HL-60 (cell line): Measurements from ENCODE around the gene CEND1.

Experiments used
- GABPA ChIP-seq: IDR thresholded peaks from 2 replicates; pipeline ENCODE4 v1.6.1; 2012; ENCODE audit warnings: low read depth
- POLR2AphosphoS5 ChIP-seq: IDR thresholded peaks from 2 replicates; pipeline ENCODE4 v1.6.1; 2012; ENCODE audit warnings: low read depth
- SPI1 ChIP-seq: IDR thresholded peaks from 2 replicates; pipeline ENCODE4 v1.6.1; 2012; ENCODE audit warnings: low read depth, mild to moderate bottlenecking, borderline replicate concordance
- TF ChIP-seq, protein P1 (sequence below): IDR thresholded peaks from one replicate; pipeline ENCODE4 v1.5.1; 2011; ENCODE audit warnings: low read length, control low read depth, inconsistent platforms; ENCODE audit not compliant: insufficient read depth
- TF ChIP-seq, protein P2 (sequence below): IDR thresholded peaks from 2 replicates; pipeline ENCODE4 v1.6.1; 2012; ENCODE audit warnings: low read depth; ENCODE audit not compliant: insufficient replicate concordance

DNA sequence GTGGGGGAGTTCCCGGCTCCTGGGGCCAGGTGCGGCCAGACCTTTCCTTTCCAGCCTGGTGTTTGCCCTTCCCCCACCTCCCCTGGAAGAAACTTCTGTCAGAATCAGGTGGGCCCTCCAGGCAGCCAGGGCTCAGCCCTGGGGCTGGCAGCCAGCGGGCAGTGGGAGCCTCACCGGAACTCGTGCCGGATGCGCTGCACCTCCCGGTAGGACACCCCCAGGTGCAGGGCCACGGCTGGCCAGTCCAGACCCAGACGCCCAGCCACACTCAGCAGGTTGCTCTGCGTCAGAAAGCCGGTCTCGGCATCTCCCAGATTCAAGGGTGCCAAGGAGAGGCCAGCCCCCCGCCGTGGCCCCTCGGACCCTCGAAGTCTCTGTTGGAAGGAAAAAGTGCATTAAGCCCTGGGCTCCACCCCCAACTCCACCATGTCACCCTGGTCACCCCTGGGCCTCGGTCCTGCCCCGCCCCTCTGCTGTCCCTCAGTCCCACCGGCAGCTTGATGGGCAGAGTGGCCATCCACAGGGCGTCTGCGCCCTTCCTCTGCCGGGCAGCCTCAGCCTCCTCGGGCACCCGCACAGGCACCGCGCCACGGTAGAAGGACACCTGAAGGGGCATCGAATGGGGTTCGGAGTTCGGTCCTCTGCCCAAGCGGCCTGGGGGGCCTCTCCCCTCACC lies 9.9 kb upstream of the CEND1 start:
- TF ChIP-seq, protein P1, sequence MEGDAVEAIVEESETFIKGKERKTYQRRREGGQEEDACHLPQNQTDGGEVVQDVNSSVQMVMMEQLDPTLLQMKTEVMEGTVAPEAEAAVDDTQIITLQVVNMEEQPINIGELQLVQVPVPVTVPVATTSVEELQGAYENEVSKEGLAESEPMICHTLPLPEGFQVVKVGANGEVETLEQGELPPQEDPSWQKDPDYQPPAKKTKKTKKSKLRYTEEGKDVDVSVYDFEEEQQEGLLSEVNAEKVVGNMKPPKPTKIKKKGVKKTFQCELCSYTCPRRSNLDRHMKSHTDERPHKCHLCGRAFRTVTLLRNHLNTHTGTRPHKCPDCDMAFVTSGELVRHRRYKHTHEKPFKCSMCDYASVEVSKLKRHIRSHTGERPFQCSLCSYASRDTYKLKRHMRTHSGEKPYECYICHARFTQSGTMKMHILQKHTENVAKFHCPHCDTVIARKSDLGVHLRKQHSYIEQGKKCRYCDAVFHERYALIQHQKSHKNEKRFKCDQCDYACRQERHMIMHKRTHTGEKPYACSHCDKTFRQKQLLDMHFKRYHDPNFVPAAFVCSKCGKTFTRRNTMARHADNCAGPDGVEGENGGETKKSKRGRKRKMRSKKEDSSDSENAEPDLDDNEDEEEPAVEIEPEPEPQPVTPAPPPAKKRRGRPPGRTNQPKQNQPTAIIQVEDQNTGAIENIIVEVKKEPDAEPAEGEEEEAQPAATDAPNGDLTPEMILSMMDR: no peak
- TF ChIP-seq GABPA: no peak
- TF ChIP-seq POLR2AphosphoS5: no peak
- TF ChIP-seq, protein P2, sequence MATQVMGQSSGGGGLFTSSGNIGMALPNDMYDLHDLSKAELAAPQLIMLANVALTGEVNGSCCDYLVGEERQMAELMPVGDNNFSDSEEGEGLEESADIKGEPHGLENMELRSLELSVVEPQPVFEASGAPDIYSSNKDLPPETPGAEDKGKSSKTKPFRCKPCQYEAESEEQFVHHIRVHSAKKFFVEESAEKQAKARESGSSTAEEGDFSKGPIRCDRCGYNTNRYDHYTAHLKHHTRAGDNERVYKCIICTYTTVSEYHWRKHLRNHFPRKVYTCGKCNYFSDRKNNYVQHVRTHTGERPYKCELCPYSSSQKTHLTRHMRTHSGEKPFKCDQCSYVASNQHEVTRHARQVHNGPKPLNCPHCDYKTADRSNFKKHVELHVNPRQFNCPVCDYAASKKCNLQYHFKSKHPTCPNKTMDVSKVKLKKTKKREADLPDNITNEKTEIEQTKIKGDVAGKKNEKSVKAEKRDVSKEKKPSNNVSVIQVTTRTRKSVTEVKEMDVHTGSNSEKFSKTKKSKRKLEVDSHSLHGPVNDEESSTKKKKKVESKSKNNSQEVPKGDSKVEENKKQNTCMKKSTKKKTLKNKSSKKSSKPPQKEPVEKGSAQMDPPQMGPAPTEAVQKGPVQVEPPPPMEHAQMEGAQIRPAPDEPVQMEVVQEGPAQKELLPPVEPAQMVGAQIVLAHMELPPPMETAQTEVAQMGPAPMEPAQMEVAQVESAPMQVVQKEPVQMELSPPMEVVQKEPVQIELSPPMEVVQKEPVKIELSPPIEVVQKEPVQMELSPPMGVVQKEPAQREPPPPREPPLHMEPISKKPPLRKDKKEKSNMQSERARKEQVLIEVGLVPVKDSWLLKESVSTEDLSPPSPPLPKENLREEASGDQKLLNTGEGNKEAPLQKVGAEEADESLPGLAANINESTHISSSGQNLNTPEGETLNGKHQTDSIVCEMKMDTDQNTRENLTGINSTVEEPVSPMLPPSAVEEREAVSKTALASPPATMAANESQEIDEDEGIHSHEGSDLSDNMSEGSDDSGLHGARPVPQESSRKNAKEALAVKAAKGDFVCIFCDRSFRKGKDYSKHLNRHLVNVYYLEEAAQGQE: no peak
- TF ChIP-seq SPI1: no peak
